HepG2 (cell line): ENCODE data around the gene ADGRV1. TPM values are rescaled to one million over a fixed set of nuclear protein-coding genes. Genes with fewer than 3 reads are reported as not detected.

Source experiments
- ATAC-seq: fragments of 200-7000 bp; cut with Tn5 transposase; 3 replicates; pipeline ENCODE4 v1.9.1; 2020; ENCODE audit warnings: mild to moderate bottlenecking, moderate library complexity
- BruUV-seq: library from RNA; stranded (reverse); fragments of 400-500 nt; replicated peaks from 2 replicates; lab custom pipeline; 2021; lab: Mats Ljungman, UMichigan
- CTCF ChIA-PET: fragments of 300-600 bp; formaldehyde crosslinking; extraction: SDS; loops from one replicate; lab custom pipeline; 2021; ENCODE audit warnings: low total read pairs, inconsistent platforms, low intra/inter-chr PET ratio; lab: Yijun Ruan, JAX
- POLR2A ChIA-PET: fragments of 350-600 bp; sonication (Branson Sonifier 250); formaldehyde crosslinking; loops from one replicate; lab custom pipeline; 2020; ENCODE audit warnings: antibody characterized with exemption, inconsistent platforms; lab: Yijun Ruan, JAX
- DNase-seq: peaks from one replicate; pipeline ENCODE4 v3.0.0-alpha.2; 2015; ENCODE audit warnings: low spot score
- FAIRE-seq: peaks from 3 replicates; lab custom pipeline; 2011; peaks lifted over from hg19 to GRCh38; lab: Jason Lieb, UNC
- H2AFZ ChIP-seq: one replicate; pipeline ENCODE4 v1.6.1; 2011; ENCODE audit warnings: low read length, inconsistent platforms
- H3K27ac ChIP-seq: fragments of 300-600 bp; 3 replicates; pipeline ENCODE4 v1.8.0; 2011; ENCODE audit warnings: mixed run types, mild to moderate bottlenecking, mixed read lengths, low read length, inconsistent platforms; ENCODE audit not compliant: insufficient read depth; ENCODE audit errors: extremely low read length
- H3K27me3 ChIP-seq, 2 experiments: fragments of 200-600 bp in 1 of 2; 2 replicates in 1 of 2; 3 replicates in 1 of 2; pipeline versions ENCODE4 v1.6.0 to v1.8.0; 2011; ENCODE audit warnings: low read length in 2 of 2, mild to moderate bottlenecking in 2 of 2, moderate library complexity in 2 of 2, inconsistent platforms in 1 of 2; ENCODE audit not compliant: insufficient read depth in 2 of 2, control insufficient read depth in 1 of 2
- H3K36me3 ChIP-seq, 2 experiments: fragments of 200-600 bp in 1 of 2; replicated peaks in 1 of 2; 2 replicates in 1 of 2; 3 replicates in 1 of 2; pipeline versions ENCODE4 v1.5.1 to v1.8.0; 2011; ENCODE audit warnings: low read length in 2 of 2, inconsistent platforms in 1 of 2; ENCODE audit not compliant: insufficient read depth in 2 of 2, control insufficient read depth in 1 of 2
- H3K4me1 ChIP-seq: 2 replicates; pipeline ENCODE4 v1.5.1; 2012; ENCODE audit warnings: low read length, inconsistent platforms; ENCODE audit not compliant: insufficient read depth
- H3K4me2 ChIP-seq: 2 replicates; pipeline ENCODE4 v1.6.0; 2011; ENCODE audit warnings: low read depth, low read length, inconsistent platforms
- H3K4me3 ChIP-seq, 3 experiments: fragments of 200-600 bp in 1 of 3; sonication (generic), shearing (Covaris generic) in 1 of 3; replicated peaks in 1 of 3; 2 replicates each; pipeline ENCODE4 v1.5.1; 2011 to 2016; ENCODE audit warnings: low read length in 3 of 3, inconsistent platforms in 2 of 3, low read depth in 2 of 3, mild to moderate bottlenecking in 2 of 3, control low read depth in 1 of 3, mixed read lengths in 1 of 3; ENCODE audit not compliant: insufficient read depth in 1 of 3
- H3K79me2 ChIP-seq: one replicate; pipeline ENCODE4 v1.6.1; 2011; ENCODE audit warnings: low read length, inconsistent platforms; ENCODE audit not compliant: insufficient read depth
- H3K9ac ChIP-seq: 2 replicates; pipeline ENCODE4 v1.6.0; 2011; ENCODE audit warnings: mild to moderate bottlenecking, low read depth, low read length, inconsistent platforms; ENCODE audit not compliant: insufficient read depth
- H3K9me3 ChIP-seq: 2 replicates; pipeline ENCODE4 v1.5.1; 2012; ENCODE audit warnings: mild to moderate bottlenecking, low read length
- H4K20me1 ChIP-seq: 2 replicates; pipeline ENCODE4 v1.6.0; 2011; ENCODE audit warnings: inconsistent platforms, mild to moderate bottlenecking, low read length, moderate library complexity; ENCODE audit not compliant: insufficient read depth
- AFF4 ChIP-seq: sonication (generic); formaldehyde crosslinking; IDR thresholded peaks from 2 replicates; pipeline ENCODE4 v1.4.0; 2020; ENCODE audit warnings: missing genetic modification reagents
- CERS6 ChIP-seq: sonication (generic); formaldehyde crosslinking; IDR thresholded peaks from 2 replicates; pipeline ENCODE4 v1.5.0; 2020; ENCODE audit warnings: missing genetic modification reagents
- E2F1 ChIP-seq: sonication (generic); formaldehyde crosslinking; IDR thresholded peaks from 2 replicates; pipeline ENCODE4 v1.5.0; 2020; ENCODE audit warnings: missing genetic modification reagents
- ZNF136 ChIP-seq: sonication (generic); formaldehyde crosslinking; IDR thresholded peaks from 2 replicates; pipeline ENCODE4 v1.8.1; 2022; ENCODE audit warnings: low read depth, mild to moderate bottlenecking, moderate library complexity, missing genetic modification reagents
- ZNF407 ChIP-seq: sonication (generic); formaldehyde crosslinking; IDR thresholded peaks from one replicate; pipeline ENCODE4 v1.5.1; 2020; ENCODE audit warnings: mild to moderate bottlenecking, missing genetic modification reagents; ENCODE audit errors: not compliant biosample characterization
- ZNF740 ChIP-seq: sonication (generic); formaldehyde crosslinking; IDR thresholded peaks from 2 replicates; pipeline ENCODE4 v1.4.0; 2020; ENCODE audit warnings: missing genetic modification reagents
- WGBS: methylation state at CpG from one replicate; pipeline ENCODE4 v1.1.6; 2017; ENCODE audit warnings: low lambda C conversion rate; 5-methylcytosine and 5-hydroxymethylcytosine counted together
- in situ Hi-C: cut with HindIII; loops from 2 replicates; pipeline ENCODE4 v1.10.0; 2017; ENCODE audit warnings: low pct_unique_long_range_greater_than_20kb; ENCODE audit not compliant: extremely low pct_ligation_motif_present
- intact Hi-C: fragments of 100-400 bp; cut with micrococcal nuclease; formaldehyde crosslinking; loops from one replicate; pipeline ENCODE4 v1.10.0; 2022; ENCODE audit not compliant: unreplicated experiment
- polyA plus RNA-seq, 8 experiments: library from polyadenylated mRNA; depleted of rRNA in 3 of 8; stranded (reverse) in 7 of 8; unstranded in 1 of 8; fragments of >200 nt; fragmentation: Illumina TruSeq in 4 of 8; extraction: Trizol in 4 of 8; gene quantifications; 2 replicates each; pipeline versions ENCODE4 v1.2.1 to v1.2.3, GENCODE V29; 2011 to 2016; ENCODE audit warnings: low read depth in 4 of 8, missing spikeins in 1 of 8, mixed read lengths in 1 of 8; ENCODE audit not compliant: insufficient read depth in 1 of 8
- total RNA-seq, 5 experiments: library from RNA; depleted of rRNA; stranded (reverse); fragments of >200 nt; fragmentation: Illumina TruSeq; extraction: Trizol; gene quantifications; 2 replicates each; pipeline ENCODE4 v1.2.3, GENCODE V29; 2016; ENCODE audit warnings: low read depth in 1 of 5

Gene ADGRV1
- total and polyA plus RNA-seq, 2 of the 13 experiments (the other 11 are each of a cell fraction or from before 2014, with no cell fraction given) = 1.7 to 3.9 TPM

- CTCF ChIA-PET = no interaction called here
- no peak for DNase-seq
- in situ Hi-C loops (no loop called here), intact Hi-C loops (no loop called here)
- H3K36me3 ChIP-seq = no peaks in the 10 kb centered on the region
- 41% methylated on average over 2 of the region's 8 CpGs for WGBS
- no peak overlapping the region for H3K4me2 ChIP-seq
- H3K4me1 ChIP-seq = no peaks in the 10 kb centered on the region
- POLR2A ChIA-PET = interaction anchor here (1.5 kb wide), 1 partner anchor 23 kb away, joined by 3 read pairs; no protein-coding TSS in a partner anchor
- no peak overlapping the region for H3K4me3 ChIP-seq
- no peak overlapping the region for H3K9ac ChIP-seq
- no peak for FAIRE-seq
- H3K27ac ChIP-seq = no peak overlapping the region
- peaks cover 0 to 4% of the 10 kb centered on the region in 2 experiments; a peak in 2 of 5 replicates for H3K27me3 ChIP-seq
- H3K9me3 ChIP-seq = no peaks in the 10 kb centered on the region; the same call in 1 of the 2 replicates
- H2AFZ ChIP-seq = no peak overlapping the region
- BruUV-seq = no TSS peak
- TF ChIP-seq E2F1 (CRISPR knock-in tag) (no peak), ZNF136 (CRISPR knock-in tag) (no peak), ZNF407 (CRISPR knock-in tag) (no peak), CERS6 (CRISPR knock-in tag) (no peak), ZNF740 (no peak), AFF4 (no peak)
- no peaks in the 10 kb centered on the region for H4K20me1 ChIP-seq
- ATAC-seq = no peak; the same call in 2 of the 3 replicates
- H3K79me2 ChIP-seq = no peaks in the 10 kb centered on the region
These were observed 584.2 kb downstream of the ADGRV1 start for GRCh38 chr5:91142819-91143218.
